Measurements from ENCODE around the gene ACYP2.
"Not testable (repeated sequence)": the region's sequence is repeated elsewhere in the genome, so short reads cannot be mapped to it uniquely, and the experiment has no call there.

The ACYP2 gene

DNA sequence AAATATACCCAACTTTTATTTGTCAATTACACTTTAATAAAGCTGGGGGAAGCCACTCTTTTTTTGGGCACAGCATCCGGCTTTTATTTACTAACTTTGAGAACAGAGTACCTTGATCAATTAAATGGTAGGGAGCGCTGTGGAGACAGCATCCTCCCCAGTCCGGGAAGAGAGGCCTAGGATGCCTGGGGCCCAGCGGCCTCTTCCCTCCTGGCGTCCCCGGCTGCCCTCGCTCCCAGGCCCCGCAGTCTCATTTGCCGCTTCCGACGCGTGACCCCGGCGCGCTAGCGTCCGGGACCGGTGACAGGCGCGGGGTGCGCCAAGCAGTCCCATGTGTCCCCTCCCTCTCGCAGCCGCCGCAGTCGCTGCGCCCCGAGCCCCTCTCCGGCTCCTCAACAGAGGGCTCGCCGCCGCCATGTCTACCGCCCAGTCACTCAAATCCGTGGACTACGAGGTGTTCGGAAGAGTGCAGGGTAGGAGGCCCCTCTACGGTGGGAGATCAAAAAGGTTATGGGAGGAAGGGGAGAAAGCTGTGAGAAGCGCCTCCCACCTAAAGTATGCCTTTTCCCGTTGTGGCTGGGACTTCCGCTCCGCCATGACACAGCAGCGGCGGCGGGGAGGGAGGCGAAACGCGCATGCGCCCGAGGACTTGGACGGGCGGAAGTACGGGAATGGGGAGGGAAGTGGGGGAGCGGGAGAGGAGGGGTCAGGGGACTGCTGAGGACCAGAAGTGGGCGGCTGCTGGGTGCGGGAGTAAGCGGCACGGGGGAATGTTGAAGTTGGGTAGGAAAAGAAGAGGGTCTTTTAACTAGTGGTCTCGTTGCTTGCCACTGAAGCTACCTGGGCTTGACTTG, at the start of gene ACYP2:
Gene ACYP2, plus strand, starts transcription at position 332 of the 854 bp plus-strand sequence.
- DNase-seq = peak; percentile 91

DNA sequence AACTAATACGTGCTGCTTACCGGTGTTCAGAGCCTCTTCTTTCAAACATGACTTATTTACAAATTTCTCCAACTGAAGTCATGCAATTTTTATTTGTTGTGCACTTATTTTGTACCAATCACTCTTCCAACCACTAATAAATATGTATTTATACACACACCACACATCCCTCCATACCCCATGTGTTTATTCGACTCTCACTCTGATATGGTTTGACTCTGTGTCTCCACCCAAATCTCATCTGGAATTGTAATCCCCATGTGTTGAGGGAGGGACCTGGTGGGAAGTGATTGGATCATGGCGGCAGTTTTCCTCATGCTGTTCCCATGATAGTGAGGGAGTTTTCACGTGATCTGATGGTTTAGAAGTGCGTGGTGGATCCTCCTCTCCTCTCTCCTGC, 49.5 kb upstream of the ACYP2 start:
- DNase-seq = no peak

DNA sequence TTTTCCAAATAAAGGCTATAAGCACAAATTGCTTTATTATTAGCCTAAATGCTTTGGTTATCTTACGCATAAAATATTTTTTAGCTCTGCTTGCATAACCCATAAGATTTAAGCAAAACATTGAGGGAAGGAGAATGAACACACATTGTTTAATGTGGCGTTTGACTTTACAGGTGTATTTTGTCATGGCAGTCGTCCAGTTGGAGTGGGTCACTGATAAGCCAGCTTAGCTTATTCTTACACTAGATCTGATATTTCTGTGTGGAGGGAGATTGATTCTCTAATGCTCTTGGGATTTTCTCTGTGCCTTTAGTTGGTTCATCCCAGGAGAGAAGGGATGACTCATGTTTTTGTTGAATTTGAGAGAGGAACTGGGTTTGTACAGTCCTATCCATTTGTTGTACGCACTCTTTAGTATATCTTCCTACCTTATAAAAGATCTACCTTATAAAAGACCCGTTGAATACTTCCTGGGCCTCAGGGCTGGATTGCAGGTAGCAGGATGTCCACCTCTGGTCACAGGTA, 47.5 kb upstream of the ACYP2 start:
- no peak for DNase-seq

DNA sequence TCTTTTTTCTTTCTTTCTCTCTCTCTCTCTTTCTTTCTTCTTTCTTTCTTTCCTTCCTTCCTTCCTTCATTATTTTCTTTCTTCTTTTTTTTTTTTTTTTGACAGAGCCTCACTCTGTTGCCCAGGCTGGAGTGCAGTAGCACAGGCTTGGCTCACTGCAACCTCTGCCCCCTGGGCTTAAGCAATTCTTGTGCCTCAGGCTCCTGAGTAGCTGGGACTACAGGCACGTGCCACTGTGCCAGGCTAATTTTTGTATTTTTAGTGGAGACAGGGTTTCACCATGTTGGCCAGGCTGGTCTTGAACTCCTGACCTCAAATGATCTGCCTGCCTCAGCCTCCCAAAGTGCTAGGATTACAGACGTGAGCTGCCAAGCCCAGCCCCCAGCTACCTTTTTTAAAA, 42.9 kb upstream of the ACYP2 start:
- not testable (repeated sequence) for DNase-seq

DNA sequence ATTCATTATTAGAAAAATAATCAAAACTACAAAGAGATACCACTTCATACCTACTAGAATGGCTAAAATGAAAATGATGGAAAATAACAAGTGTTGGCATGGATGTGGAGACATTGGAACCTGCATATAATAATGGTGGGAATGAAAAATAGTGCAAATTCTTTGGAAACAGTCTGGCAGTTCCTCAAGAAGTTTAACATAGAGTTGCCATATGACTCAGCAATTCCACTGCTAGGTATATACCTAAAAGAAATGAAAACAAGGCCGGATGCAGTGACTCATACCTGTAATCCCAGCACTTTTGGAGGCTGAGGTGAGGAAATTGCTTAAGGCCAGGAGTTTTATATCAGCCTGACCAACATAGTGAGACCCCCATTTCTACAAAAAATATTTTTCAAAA, 41.6 kb upstream of the ACYP2 start:
- peak; percentile 30 for DNase-seq

DNA sequence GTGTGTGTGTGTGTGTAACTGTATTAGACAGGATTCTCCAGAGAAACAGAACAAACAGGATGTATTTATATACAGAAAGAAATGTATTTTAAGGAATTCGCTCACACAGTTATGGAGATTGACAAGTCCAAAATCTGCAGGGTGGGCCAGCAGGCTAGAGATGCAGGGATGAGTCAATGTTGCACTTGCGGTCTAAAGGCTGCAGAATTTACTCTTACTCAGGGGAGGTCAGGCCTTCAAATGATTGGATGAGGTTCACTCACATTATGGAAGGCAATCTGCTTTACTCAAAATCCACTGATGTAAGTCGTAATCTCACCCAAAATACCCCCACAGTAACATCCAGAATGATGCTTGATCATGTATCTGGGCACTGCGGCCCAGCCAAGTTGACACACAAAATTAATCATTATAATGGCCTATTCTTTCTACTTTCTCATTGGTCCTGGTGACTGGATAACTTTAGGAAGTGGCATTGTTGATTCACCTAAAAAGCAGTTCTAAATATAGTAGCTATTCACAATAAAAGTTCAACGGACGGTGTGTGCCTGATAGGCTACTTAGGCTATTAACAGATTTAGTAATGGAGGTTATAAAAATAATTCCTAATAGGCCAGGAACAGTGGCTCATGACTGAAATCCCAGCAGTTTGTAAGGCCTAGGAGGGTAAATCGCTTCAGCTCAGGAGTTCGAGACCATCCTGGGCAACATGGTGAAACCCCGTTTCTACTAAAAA, 40.6 kb upstream of the ACYP2 start:
- DNase-seq = no peak

DNA sequence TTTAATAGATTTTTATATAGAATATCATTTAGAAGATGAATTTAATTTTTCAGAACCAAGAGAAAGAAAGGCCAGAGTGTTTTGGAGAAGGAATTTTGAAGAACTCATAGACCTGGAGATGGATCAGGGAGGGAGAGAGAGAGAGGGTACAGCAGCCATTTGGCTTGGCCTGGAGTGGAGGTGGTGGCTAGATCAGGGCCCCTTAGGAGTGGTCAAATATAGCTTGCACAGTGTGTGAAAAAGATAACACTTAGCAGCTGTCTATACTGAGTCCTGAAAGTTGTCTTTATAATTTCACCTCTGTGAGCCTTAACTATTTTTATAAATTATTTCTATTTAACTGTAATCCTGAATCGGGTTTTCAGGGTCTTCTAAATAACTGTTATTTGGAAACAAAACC, 38.8 kb upstream of the ACYP2 start:
- no peak for DNase-seq

DNA sequence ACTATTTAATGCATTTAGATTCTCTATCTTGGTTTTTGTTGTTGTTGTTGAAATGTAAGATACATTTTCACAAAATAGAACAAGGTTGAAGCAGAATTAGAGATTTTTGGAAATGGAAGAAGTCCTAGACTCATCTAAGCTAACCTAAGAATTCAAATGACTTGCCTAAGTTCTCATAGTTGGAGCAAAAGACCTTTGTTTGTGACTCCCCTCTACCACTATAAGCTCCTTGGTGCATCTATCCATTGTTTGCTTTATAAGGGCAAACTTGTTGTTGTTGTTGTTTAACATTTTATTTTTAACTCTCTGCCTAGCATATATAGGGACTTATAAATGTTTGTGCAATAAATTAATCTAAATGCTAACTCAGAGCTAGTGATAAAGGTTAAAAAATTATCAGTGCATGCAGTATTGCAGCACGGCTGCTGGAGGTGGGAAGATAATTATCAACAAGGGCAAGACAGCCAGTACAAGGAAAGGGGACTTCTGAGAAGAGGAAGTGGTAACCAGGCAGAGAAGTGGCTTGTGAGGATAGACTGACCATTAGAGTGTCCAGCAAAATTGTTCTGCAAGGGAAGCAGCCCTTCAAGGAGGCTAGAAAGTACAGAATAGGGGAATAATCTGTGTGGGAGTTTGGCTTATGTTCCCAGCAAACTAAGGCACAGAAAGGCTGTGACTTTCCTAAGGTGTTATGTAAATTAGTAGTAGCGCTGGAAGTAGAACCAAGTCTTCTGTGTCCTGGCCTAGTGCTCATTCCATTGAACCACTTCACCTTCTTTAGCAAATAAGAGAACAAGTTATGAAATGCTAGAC, 38.1 kb upstream of the ACYP2 start:
- DNase-seq = no peak

DNA sequence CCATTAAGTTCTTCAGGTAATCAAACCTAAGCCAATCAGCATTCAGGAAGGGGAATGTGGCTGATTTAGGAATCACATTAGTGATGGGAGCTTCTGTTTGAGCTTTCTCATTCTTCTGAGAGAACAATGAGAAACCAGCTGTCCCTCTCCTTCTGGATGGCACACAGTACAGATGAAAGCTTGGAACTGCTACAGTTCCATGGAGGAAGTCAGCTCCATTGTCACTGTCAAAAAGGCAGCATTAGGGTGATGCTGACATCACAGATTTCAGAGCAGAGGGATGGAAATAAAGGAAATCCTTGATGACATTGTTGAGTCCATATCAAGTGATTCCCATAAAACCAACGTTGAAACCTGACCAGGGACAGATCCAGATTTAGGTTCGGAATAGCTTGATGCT, 36.1 kb upstream of the ACYP2 start:
- no peak for DNase-seq

DNA sequence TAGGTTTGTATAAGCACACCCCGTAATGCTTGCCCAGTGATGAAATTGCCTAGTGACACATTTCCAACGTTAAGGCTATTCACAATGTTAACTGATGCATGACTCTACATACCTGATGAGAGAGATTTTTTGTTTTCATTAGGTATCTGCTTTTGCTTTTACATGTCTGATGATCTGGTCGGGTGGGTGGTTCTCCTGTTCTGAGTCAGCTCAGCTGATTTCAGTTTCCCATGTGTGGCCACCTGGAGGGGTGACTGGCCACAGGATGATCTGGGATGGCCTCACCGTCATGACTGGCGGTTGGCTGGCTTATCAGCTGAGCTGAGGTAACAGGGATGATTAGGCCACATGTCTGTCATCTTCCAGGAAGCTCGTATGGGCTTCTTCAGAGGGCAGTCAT, 33.8 kb upstream of the ACYP2 start:
- DNase-seq = no peak

DNA sequence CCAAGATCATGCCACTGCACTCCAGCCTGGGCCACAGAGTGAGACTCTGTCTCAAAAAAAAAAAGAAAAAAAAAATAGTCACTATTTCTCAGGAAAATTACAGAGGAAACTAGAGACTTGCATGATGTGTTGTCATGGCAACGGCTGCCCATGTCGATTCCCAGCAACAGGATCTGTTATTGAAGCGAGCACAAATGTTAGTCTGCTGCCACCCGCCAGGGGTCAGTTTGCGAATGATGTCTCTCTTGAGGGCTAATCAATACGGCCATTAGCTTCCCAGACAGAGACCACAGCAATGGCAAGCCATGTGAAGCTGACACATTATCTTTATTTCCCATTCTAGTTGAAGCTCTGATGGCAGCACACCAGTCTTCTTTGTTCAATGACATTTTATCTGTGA, 32.4 kb upstream of the ACYP2 start:
- no peak for DNase-seq

DNA sequence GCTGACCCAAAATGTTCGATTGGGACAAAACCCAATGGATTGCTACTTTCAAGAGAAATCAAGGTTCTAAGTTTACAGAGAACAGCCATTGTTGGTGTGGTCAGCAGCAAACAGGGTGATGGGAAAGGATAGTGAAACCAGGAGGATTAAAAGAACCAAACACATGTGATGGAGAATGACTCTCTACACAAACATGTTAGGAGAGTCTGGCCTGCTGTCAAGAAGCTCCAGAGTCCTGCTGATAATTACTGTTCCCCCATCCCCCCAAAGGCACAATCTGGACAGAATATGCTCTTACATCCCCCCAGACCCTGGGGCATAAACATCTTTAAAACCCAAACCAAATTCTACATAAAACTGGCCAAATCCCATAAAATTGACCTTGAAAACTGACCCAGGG, 32.0 kb upstream of the ACYP2 start:
- no peak for DNase-seq

DNA sequence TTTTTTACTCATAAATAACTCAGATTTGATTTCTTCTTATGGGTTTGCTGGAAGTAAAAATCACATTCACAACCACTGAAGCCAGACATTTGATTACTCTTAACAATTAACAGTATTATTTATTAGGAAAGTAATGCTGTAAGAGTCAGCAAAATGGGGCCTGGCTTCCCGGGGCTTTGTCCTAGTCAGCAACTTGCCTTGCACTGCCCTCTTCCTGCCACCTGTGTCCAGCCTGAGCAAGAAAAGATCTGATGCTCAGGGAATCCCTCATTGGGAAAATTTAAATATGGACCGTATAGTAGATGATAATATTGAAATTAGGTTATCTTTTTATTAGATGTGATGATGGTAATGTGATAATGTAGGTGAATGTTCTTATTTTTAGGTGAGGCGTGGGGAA, 30.8 kb upstream of the ACYP2 start:
- no peak for DNase-seq

DNA sequence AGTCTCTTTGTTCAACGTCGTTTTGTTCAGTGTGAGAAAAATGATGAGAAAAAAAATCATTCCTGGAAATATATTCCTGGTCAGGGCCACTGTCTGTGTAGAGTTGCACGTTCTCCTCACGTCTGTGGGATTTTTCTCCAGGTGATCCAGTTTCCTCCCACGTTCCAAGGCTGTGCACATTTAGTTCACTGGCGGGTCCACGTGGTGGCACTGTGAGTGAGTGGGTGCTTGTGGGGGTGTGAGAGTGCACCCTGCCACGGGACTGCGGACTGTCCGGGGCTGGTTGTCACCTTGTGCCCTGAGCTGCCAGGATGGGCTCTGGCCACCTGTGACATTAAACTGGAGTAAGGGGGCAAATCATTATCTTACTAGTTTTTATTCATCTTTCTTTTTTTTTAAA, 30.3 kb upstream of the ACYP2 start:
- DNase-seq = no peak

DNA sequence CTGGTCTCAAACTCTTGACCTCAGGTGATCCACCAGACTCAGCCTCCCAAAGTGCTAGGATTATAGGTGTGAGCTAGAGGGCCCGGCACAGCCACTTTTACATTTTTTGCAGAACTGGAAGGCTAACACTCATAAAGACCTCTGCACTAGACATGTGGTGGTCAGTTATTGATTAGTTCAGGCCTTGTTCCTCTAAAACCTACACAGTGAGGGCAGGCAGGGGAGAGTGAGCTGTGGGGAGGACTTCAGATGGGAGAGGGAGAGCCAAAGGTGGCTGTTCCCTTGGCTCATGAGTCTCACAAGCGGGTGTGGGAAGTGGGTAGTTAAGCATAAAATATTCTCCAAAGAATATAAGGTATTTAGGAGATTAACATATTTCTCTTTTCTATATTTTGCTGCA, 29.3 kb upstream of the ACYP2 start:
- no peak for DNase-seq

DNA sequence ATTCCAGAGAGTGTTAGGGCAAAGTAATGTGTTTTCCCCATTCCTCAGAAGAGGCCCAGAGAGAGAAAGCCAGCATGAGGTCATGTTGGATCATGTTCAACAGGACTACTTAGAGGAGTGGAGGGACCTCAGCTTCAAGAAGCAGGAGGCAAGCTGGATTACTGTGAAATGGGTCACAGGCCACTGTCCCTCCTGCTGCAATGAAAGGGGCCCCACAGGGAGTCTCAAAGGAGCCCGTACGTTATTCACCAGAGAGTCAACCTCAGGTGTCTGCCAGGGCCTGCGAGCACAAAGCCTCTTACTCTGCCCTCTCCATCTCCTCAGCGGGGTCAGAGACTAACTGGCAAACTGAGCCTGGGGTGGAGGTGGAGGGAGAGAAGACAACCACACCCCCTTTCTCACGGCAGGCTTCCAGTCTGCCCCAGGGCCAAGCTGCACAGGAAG, 27.2 kb upstream of the ACYP2 start:
- DNase-seq = no peak

DNA sequence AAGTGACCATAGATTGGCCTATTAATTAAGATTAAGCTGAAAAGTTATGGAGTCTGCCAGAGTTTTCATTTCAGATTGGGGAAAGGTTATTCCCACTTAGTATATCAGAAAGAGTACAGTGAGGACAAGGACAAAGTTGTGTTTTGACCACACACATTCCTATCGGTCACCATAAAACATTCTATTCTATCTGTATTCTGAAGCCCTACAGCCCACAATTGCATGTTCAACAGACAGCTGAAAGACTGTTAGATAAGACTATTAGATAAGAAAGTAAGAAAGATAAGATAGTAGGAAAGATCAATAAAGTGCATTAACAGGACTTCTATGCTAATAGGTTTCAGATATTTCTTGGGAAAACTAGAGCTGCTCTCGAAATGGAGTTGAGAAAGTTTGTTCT, 26.7 kb upstream of the ACYP2 start:
- DNase-seq = no peak

DNA sequence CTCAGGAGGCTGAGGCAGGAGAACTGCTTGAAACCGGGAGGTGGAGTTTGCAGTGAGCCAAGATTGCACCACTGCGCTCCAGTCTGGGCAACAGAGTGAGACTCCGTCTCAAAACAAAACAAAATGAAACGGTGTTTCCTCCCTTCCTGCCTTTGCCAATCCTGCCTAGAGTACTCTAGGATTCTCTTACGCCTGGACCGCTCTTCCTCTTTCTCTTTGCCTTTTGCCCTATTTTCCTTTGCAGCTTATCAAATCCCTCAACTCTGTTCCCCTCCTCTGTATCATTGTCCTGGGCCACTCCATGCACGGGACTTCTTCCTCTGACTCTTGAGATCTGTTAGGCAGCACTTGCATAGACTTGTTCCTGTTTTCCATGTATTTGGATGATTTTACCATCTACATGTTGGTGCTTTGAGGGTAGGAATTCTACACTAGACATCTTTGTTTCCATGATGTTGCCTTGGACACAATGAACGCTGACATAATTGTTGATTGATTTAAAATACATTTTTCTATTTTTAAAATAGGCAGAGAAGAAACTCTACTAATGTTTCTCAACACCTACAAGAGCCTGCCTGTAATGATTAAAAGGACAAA, 24.8 kb upstream of the ACYP2 start:
- DNase-seq = no peak

DNA sequence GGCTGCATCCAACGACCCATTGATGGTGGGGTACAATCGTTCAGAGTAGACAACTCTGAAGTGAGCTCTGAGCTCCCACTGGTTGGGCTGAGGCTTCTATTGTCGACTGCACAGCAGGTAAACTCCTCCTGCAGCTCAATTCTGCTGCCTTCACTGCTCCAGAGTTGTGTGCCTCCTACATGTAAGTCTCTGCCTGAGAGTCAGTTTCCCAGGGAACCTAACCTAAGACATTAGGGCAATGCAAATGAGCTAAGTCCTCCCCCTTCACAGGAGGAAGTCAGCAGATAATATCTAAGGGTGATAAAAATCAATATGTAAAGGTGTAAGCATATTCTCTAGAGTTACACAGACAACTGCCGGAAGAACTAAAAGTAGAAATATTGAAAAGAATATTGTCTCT, 22.5 kb upstream of the ACYP2 start:
- peak; percentile 38 for DNase-seq

DNA sequence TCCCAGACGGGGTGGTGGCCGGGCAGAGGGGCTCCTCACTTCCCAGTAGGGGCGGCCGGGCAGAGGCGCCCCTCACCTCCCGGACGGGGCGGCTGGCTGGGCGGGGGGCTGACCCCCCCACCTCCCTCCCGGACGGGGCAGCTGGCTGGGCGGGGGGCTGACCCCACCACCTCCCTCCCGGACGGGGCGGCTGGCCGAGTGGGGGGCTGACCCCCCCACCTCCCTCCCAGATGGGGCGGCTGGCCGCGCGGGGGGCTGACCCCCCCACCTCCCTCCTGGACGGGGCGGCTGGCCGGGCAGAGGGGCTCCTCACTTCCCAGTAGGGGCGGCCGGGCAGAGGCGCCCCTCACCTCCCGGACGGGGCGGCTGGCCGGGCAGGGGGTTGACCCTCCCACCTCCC, 20.0 kb upstream of the ACYP2 start:
- not testable (repeated sequence) for DNase-seq

DNA sequence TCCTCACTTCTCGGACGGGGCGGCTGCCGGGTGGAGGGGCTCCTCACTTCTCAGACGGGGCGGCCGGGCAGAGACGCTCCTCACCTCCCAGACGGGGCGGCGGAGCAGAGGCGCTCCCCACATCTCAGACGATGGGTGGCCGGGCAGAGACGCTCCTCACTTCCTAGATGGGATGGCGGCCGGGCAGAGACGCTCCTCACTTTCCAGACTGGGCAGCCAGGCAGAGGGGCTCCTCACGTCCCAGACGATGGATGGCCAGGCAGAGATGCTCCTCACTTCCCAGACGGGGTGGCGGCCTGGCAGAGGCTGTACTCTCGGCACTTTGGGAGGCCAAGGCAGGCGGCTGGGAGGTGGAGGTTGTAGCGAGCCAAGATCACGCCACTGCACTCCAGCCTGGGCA, 19.3 kb upstream of the ACYP2 start:
- DNase-seq = not testable (repeated sequence)

DNA sequence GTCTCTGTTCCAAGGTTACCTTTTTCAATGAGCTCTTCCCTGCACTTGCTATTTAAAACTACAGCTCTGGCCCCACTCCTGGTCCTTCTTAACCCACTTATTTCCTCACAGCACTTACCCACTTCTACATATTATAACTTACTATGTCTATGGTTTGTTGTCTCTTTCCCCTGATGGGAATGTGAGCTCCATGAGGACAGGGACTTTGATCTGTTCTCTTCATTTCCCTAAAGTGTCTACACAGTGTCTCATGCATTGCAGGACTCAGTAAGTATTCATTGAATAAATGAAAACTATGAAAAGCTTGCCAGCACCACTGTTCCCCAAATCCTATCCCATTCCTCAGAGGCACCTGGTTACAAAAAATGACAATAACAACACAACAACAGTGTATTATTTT, 18.3 kb upstream of the ACYP2 start:
- no peak for DNase-seq

DNA sequence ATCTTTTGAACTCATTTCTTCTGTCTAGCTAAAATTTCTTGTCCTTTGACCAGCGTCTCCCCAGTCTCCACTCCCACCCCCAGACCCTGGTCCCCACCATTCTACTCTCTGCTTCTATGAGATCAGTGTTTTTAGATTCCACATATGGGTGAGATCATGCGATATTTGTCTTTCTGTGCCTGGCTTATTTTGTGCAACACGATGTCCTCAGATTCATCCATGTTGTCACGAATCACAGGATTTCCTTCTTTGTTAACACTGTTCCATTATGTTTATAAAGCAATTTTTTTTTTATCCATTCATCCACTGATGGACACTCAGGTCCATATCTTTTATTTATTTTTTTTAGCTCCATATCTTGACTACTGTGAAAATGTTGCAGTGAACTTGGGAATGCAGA, 16.0 kb upstream of the ACYP2 start:
- no peak for DNase-seq
